HEK293 (cell line): Measurements from ENCODE around the gene TMEM215.

Experiments used
- CTCF ChIA-PET: fragments of 350-600 bp; formaldehyde crosslinking; extraction: SDS; loops from one replicate; lab custom pipeline; 2021; ENCODE audit warnings: antibody characterized with exemption; lab: Yijun Ruan, JAX
- POLR2A ChIA-PET: fragments of 300-600 bp; formaldehyde crosslinking; extraction: SDS; loops from one replicate; lab custom pipeline; 2020; ENCODE audit warnings: antibody characterized with exemption, inconsistent platforms; lab: Yijun Ruan, JAX
- H3K27ac ChIP-seq: fragments of 200-500 bp; sonication (Bioruptor generic); 2 replicates; pipeline ENCODE4 v1.5.1; 2014; ENCODE audit warnings: low read depth, low read length, control low read depth, inconsistent platforms; ENCODE audit errors: extremely low read depth
- H3K36me3 ChIP-seq, 2 experiments: fragments of 200-500 bp in 1 of 2; sonication (Bioruptor generic) in 1 of 2; 1 replicate in 1 of 2; 2 replicates in 1 of 2; pipeline ENCODE4 v1.5.1; 2014 to 2017; ENCODE audit warnings: inconsistent platforms in 2 of 2, low read length in 2 of 2; ENCODE audit not compliant: control insufficient read depth in 2 of 2, insufficient read depth in 1 of 2
- H3K4me1 ChIP-seq: fragments of 200-500 bp; sonication (Bioruptor generic); 2 replicates; pipeline ENCODE4 v1.5.1; 2014; ENCODE audit warnings: mild to moderate bottlenecking, low read length, inconsistent platforms; ENCODE audit not compliant: control insufficient read depth, insufficient read depth
- H3K4me3 ChIP-seq: 2 replicates; pipeline ENCODE4 v1.5.1; 2011; ENCODE audit warnings: low read depth, mild to moderate bottlenecking, control low read depth, low read length, moderate library complexity
- H3K9me3 ChIP-seq: fragments of 200-500 bp; sonication (Bioruptor generic); 2 replicates; pipeline ENCODE4 v1.5.1; 2014; ENCODE audit warnings: low read depth, low read length, inconsistent platforms; ENCODE audit not compliant: control insufficient read depth, insufficient read depth
- BCL11A ChIP-seq: fragments of 450-650 bp; formaldehyde crosslinking; IDR thresholded peaks from 2 replicates; pipeline ENCODE4 v1.5.1; 2016; ENCODE audit warnings: low read depth, missing biosample characterization, missing genetic modification characterization
- GLI4 ChIP-seq: fragments of 450-650 bp; formaldehyde crosslinking; IDR thresholded peaks from 2 replicates; pipeline ENCODE4 v1.5.1; 2016; ENCODE audit warnings: missing biosample characterization, missing genetic modification characterization
- GLIS1 ChIP-seq: fragments of 450-650 bp; formaldehyde crosslinking; IDR thresholded peaks from 2 replicates; pipeline ENCODE4 v1.5.1; 2016; ENCODE audit warnings: missing biosample characterization, missing genetic modification characterization
- HOXA7 ChIP-seq: sonication (generic); formaldehyde crosslinking; IDR thresholded peaks from 2 replicates; pipeline ENCODE4 v1.8.1; 2022; ENCODE audit warnings: missing genetic modification reagents, borderline replicate concordance
- OVOL3 ChIP-seq: fragments of 450-650 bp; formaldehyde crosslinking; IDR thresholded peaks from 2 replicates; pipeline ENCODE4 v1.5.1; 2016; ENCODE audit warnings: missing biosample characterization, missing genetic modification characterization
- ZBTB8A ChIP-seq: fragments of 450-650 bp; formaldehyde crosslinking; IDR thresholded peaks from 2 replicates; pipeline ENCODE4 v1.5.1; 2016; ENCODE audit warnings: missing biosample characterization, missing genetic modification characterization
- ZNF114 ChIP-seq: fragments of 450-650 bp; formaldehyde crosslinking; IDR thresholded peaks from 2 replicates; pipeline ENCODE4 v1.5.0; 2017; ENCODE audit warnings: missing biosample characterization, missing genetic modification characterization
- ZNF133 ChIP-seq: fragments of 450-650 bp; formaldehyde crosslinking; IDR thresholded peaks from 2 replicates; pipeline ENCODE4 v1.5.1; 2016; ENCODE audit warnings: missing biosample characterization, missing genetic modification characterization
- ZNF146 ChIP-seq: fragments of 450-650 bp; formaldehyde crosslinking; IDR thresholded peaks from 2 replicates; pipeline ENCODE4 v1.5.1; 2016; ENCODE audit warnings: missing biosample characterization, missing genetic modification characterization
- ZNF530 ChIP-seq: fragments of 450-650 bp; formaldehyde crosslinking; IDR thresholded peaks from 2 replicates; pipeline ENCODE4 v1.5.1; 2016; ENCODE audit warnings: low read depth, missing biosample characterization, missing genetic modification characterization
- ZNF555 ChIP-seq: fragments of 450-650 bp; formaldehyde crosslinking; conservative IDR thresholded peaks from 2 replicates; pipeline ENCODE4 v1.5.1; 2017; ENCODE audit warnings: missing biosample characterization, mild to moderate bottlenecking, missing genetic modification characterization, inconsistent platforms
- ZNF596 ChIP-seq: fragments of 450-650 bp; IDR thresholded peaks from 2 replicates; pipeline ENCODE4 v1.5.0; 2018; ENCODE audit warnings: missing biosample characterization, mild to moderate bottlenecking, missing genetic modification characterization, moderate library complexity
- ZNF610 ChIP-seq: fragments of 450-650 bp; formaldehyde crosslinking; IDR thresholded peaks from 2 replicates; pipeline ENCODE4 v1.5.1; 2016; ENCODE audit warnings: missing biosample characterization, missing genetic modification characterization, borderline replicate concordance
- ZNF621 ChIP-seq: fragments of 450-650 bp; formaldehyde crosslinking; IDR thresholded peaks from 2 replicates; pipeline ENCODE4 v1.5.1; 2017; ENCODE audit warnings: missing biosample characterization, missing genetic modification characterization
- ZNF658 ChIP-seq: fragments of 450-650 bp; formaldehyde crosslinking; IDR thresholded peaks from 2 replicates; pipeline ENCODE4; 2016; ENCODE audit warnings: missing biosample characterization, missing genetic modification characterization
- ZNF768 ChIP-seq: fragments of 450-650 bp; formaldehyde crosslinking; IDR thresholded peaks from 2 replicates; pipeline ENCODE4 v1.5.1; 2018; ENCODE audit warnings: missing biosample characterization, mild to moderate bottlenecking, missing genetic modification characterization
- ZXDB ChIP-seq: fragments of 450-650 bp; formaldehyde crosslinking; IDR thresholded peaks from 2 replicates; pipeline ENCODE4 v1.5.1; 2016; ENCODE audit warnings: missing biosample characterization, missing genetic modification characterization
- TF ChIP-seq, protein P1 (sequence below): fragments of 450-650 bp; formaldehyde crosslinking; IDR thresholded peaks from 2 replicates; pipeline ENCODE4 v1.5.1; 2016; ENCODE audit warnings: missing biosample characterization, missing genetic modification characterization
- TF ChIP-seq, protein P2 (sequence below): fragments of 450-650 bp; formaldehyde crosslinking; IDR thresholded peaks from 2 replicates; pipeline ENCODE4 v1.5.1; 2016; ENCODE audit warnings: missing biosample characterization, missing genetic modification characterization
- TF ChIP-seq, protein P3 (sequence below): fragments of 450-650 bp; formaldehyde crosslinking; IDR thresholded peaks from 2 replicates; pipeline ENCODE4 v1.5.1; 2017; ENCODE audit warnings: missing biosample characterization, missing genetic modification characterization

The TMEM215 gene

GRCh38 chr9:32738501-32739172, 44.7 kb upstream of the TMEM215 start:
- H3K4me3 ChIP-seq = no peak overlapping the region
- H3K36me3 ChIP-seq = no peaks in the 10 kb centered on the region
- TF ChIP-seq ZNF768 (tag by site-specific recombination) (no peak), ZNF658 (tag by site-specific recombination) (no peak), ZNF596 (tag by site-specific recombination) (no peak), ZBTB8A (no peak), ZNF530 (no peak)
- TF ChIP-seq, protein P1, sequence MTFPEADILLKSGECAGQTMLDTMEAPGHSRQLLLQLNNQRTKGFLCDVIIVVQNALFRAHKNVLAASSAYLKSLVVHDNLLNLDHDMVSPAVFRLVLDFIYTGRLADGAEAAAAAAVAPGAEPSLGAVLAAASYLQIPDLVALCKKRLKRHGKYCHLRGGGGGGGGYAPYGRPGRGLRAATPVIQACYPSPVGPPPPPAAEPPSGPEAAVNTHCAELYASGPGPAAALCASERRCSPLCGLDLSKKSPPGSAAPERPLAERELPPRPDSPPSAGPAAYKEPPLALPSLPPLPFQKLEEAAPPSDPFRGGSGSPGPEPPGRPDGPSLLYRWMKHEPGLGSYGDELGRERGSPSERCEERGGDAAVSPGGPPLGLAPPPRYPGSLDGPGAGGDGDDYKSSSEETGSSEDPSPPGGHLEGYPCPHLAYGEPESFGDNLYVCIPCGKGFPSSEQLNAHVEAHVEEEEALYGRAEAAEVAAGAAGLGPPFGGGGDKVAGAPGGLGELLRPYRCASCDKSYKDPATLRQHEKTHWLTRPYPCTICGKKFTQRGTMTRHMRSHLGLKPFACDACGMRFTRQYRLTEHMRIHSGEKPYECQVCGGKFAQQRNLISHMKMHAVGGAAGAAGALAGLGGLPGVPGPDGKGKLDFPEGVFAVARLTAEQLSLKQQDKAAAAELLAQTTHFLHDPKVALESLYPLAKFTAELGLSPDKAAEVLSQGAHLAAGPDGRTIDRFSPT (tag by site-specific recombination) = no peak
- TF ChIP-seq, all 188 proteins: peak for 0
- CTCF ChIA-PET = interaction anchor here (0.6 kb wide), 1 partner anchor 159 kb away, joined by 3 read pairs; no protein-coding TSS in a partner anchor
- Histone ChIP-seq H3K9me3 (no peaks in the 10 kb centered on the region), H3K27ac (no peak overlapping the region), H3K4me1 (no peaks in the 10 kb centered on the region)
- POLR2A ChIA-PET = no interaction called here

DNA sequence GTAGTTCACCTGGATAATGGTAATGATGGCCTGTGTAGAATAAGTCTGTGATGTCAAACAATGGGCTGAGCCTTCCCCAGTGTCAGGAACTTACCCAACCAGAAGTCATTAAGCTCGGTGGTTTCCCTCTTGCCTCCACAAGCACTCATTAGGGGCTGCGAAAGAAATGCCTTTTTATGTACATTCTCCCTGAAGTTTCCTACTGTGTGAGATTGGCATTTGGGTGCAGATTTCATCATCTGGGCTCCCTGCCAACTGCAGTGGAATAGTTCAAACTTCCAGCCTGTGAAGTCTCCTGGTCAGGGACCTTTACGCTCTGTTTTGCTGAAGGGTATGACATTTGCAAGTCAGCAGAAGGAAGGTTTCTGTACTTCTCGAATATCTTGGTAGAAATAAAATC, 41.6 kb upstream of the TMEM215 start:
- TF ChIP-seq GLIS1 (tag by site-specific recombination) (no peak), ZNF610 (tag by site-specific recombination) (no peak), ZNF133 (tag by site-specific recombination) (no peak), ZNF621 (tag by site-specific recombination) (no peak), ZXDB (no peak), ZNF114 (no peak), ZNF555 (tag by site-specific recombination) (no peak), BCL11A (tag by site-specific recombination) (no peak), HOXA7 (CRISPR knock-in tag) (no peak), OVOL3 (tag by site-specific recombination) (no peak), ZNF146 (tag by site-specific recombination) (no peak), GLI4 (no peak)
- TF ChIP-seq, protein P2, sequence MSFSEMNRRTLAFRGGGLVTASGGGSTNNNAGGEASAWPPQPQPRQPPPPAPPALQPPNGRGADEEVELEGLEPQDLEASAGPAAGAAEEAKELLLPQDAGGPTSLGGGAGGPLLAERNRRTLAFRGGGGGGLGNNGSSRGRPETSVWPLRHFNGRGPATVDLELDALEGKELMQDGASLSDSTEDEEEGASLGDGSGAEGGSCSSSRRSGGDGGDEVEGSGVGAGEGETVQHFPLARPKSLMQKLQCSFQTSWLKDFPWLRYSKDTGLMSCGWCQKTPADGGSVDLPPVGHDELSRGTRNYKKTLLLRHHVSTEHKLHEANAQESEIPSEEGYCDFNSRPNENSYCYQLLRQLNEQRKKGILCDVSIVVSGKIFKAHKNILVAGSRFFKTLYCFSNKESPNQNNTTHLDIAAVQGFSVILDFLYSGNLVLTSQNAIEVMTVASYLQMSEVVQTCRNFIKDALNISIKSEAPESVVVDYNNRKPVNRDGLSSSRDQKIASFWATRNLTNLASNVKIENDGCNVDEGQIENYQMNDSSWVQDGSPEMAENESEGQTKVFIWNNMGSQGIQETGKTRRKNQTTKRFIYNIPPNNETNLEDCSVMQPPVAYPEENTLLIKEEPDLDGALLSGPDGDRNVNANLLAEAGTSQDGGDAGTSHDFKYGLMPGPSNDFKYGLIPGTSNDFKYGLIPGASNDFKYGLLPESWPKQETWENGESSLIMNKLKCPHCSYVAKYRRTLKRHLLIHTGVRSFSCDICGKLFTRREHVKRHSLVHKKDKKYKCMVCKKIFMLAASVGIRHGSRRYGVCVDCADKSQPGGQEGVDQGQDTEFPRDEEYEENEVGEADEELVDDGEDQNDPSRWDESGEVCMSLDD (tag by site-specific recombination) = no peak
- TF ChIP-seq, protein P3, sequence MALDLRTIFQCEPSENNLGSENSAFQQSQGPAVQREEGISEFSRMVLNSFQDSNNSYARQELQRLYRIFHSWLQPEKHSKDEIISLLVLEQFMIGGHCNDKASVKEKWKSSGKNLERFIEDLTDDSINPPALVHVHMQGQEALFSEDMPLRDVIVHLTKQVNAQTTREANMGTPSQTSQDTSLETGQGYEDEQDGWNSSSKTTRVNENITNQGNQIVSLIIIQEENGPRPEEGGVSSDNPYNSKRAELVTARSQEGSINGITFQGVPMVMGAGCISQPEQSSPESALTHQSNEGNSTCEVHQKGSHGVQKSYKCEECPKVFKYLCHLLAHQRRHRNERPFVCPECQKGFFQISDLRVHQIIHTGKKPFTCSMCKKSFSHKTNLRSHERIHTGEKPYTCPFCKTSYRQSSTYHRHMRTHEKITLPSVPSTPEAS (tag by site-specific recombination) = no peak
- no peaks in the 10 kb centered on the region for H3K9me3 ChIP-seq
- H3K36me3 ChIP-seq = no peaks in the 10 kb centered on the region
- POLR2A ChIA-PET = no interaction called here
- H3K4me3 ChIP-seq = no peak overlapping the region
- no peak overlapping the region for H3K27ac ChIP-seq
- CTCF ChIA-PET = interaction anchor here (0.8 to 1.2 kb wide), 3 partner anchors 21 to 225 kb away, joined by 3 read pairs; no protein-coding TSS in a partner anchor
- H3K4me1 ChIP-seq = no peaks in the 10 kb centered on the region
